ENCODE data around the gene ADAM11.

ADAM11 gene

GRCh38 chr17:44772308-44773045, 13.7 kb downstream of the ADAM11 start:
- Histone ChIP-seq H3K36me3 (ENCODE audit: insufficient read depth, insufficient read length, low read length) (no peaks in the 10 kb centered on the region), H3K4me1 (ENCODE audit: insufficient read depth, insufficient read length) (peaks cover 23% of the 10 kb centered on the region), H3K4me3 (ENCODE audit: insufficient read length, low read depth) (no peak overlapping the region), H3K27me3 (ENCODE audit: insufficient read depth, insufficient read length) (peaks cover 15% of the 10 kb centered on the region), H3K9ac (ENCODE audit: insufficient read length, low read depth) (no peak overlapping the region), H3K9me3 (ENCODE audit: insufficient read depth, low read length) (no peaks in the 10 kb centered on the region)
- no peak for DNase-seq (ENCODE audit: low read depth, low spot score)
- TF ChIP-seq SUZ12 (IDR thresholded peaks at IDR 0.05; ENCODE audit: extremely low read depth, insufficient read depth, insufficient read length) (no peak), YY1 (IDR thresholded peaks at IDR 0.05; ENCODE audit: insufficient read depth, insufficient read length) (no peak)

GRCh38 chr17:44773140-44773539, 14.4 kb downstream of the ADAM11 start:
- no peak for TF ChIP-seq SUZ12 (IDR thresholded peaks at IDR 0.05; ENCODE audit: extremely low read depth, insufficient read depth, insufficient read length)
- peaks cover 16% of the 10 kb centered on the region for H3K4me1 ChIP-seq (ENCODE audit: insufficient read depth, insufficient read length)
- H3K9ac ChIP-seq (ENCODE audit: insufficient read length, low read depth): no peak overlapping the region
- no peaks in the 10 kb centered on the region for H3K36me3 ChIP-seq (ENCODE audit: insufficient read depth, insufficient read length, low read length)
- no peak overlapping the region for H3K4me3 ChIP-seq (ENCODE audit: insufficient read length, low read depth)
- H3K9me3 ChIP-seq (ENCODE audit: insufficient read depth, low read length): no peaks in the 10 kb centered on the region
- DNase-seq (ENCODE audit: low read depth, low spot score): no peak
- H3K27me3 ChIP-seq (ENCODE audit: insufficient read depth, insufficient read length): peaks cover 17% of the 10 kb centered on the region

- Histone ChIP-seq H3K36me3 (ENCODE audit: insufficient read depth, insufficient read length, low read length) (no peaks in the 10 kb centered on the region), H3K4me1 (ENCODE audit: insufficient read depth, insufficient read length) (peaks cover 16% of the 10 kb centered on the region), H3K27me3 (ENCODE audit: insufficient read depth, insufficient read length) (peaks cover 17% of the 10 kb centered on the region), H3K4me3 (ENCODE audit: insufficient read length, low read depth) (peak overlapping the region; percentile 69), H3K9ac (ENCODE audit: insufficient read length, low read depth) (peak overlapping the region; percentile 87), H3K9me3 (ENCODE audit: insufficient read depth, low read length) (no peaks in the 10 kb centered on the region)
- no peak for TF ChIP-seq SUZ12 (IDR thresholded peaks at IDR 0.05; ENCODE audit: extremely low read depth, insufficient read depth, insufficient read length)
- no peak for TF ChIP-seq ZNF274 (IDR thresholded peaks at IDR 0.05; ENCODE audit: low read depth, low read length)
- no peak for TF ChIP-seq YY1 (IDR thresholded peaks at IDR 0.05; ENCODE audit: insufficient read depth, insufficient read length)
- peak; percentile 76 for DNase-seq (ENCODE audit: low read depth, low spot score)
These were observed 15.7 kb downstream of the ADAM11 start for GRCh38 chr17:44774271-44775135.

GRCh38 chr17:44775136-44775837, 16.5 kb downstream of the ADAM11 start:
- Histone ChIP-seq H3K9me3 (ENCODE audit: insufficient read depth, low read length) (no peaks in the 10 kb centered on the region), H3K27me3 (ENCODE audit: insufficient read depth, insufficient read length) (peaks cover 17% of the 10 kb centered on the region), H3K36me3 (ENCODE audit: insufficient read depth, insufficient read length, low read length) (no peaks in the 10 kb centered on the region), H3K4me1 (ENCODE audit: insufficient read depth, insufficient read length) (peaks cover 15% of the 10 kb centered on the region), H3K9ac (ENCODE audit: insufficient read length, low read depth) (peak overlapping the region; percentile 87), H3K4me3 (ENCODE audit: insufficient read length, low read depth) (peak overlapping the region; percentile 69)
- DNase-seq (ENCODE audit: low read depth, low spot score): peak; percentile 95
- TF ChIP-seq YY1 (IDR thresholded peaks at IDR 0.05; ENCODE audit: insufficient read depth, insufficient read length) (peak; percentile 15), ZNF274 (IDR thresholded peaks at IDR 0.05; ENCODE audit: low read depth, low read length) (no peak)

- H3K9me3 ChIP-seq (ENCODE audit: insufficient read depth, low read length): no peaks in the 10 kb centered on the region
- no peaks in the 10 kb centered on the region for H3K36me3 ChIP-seq (ENCODE audit: insufficient read depth, insufficient read length, low read length)
- peak overlapping the region; percentile 33 for H3K4me3 ChIP-seq (ENCODE audit: insufficient read length, low read depth)
- DNase-seq (ENCODE audit: low read depth, low spot score): no peak
- TF ChIP-seq ZNF274 (IDR thresholded peaks at IDR 0.05; ENCODE audit: low read depth, low read length): no peak
- no peak for TF ChIP-seq YY1 (IDR thresholded peaks at IDR 0.05; ENCODE audit: insufficient read depth, insufficient read length)
- H3K27me3 ChIP-seq (ENCODE audit: insufficient read depth, insufficient read length): peaks cover 17% of the 10 kb centered on the region
- peaks cover 17% of the 10 kb centered on the region for H3K4me1 ChIP-seq (ENCODE audit: insufficient read depth, insufficient read length)
- peak overlapping the region; percentile 71 for H3K9ac ChIP-seq (ENCODE audit: insufficient read length, low read depth)
These were observed 17.2 kb downstream of the ADAM11 start for GRCh38 chr17:44775838-44776621.

- H3K4me3 ChIP-seq (ENCODE audit: insufficient read length, low read depth): no peak overlapping the region
- peaks cover 25% of the 10 kb centered on the region for H3K4me1 ChIP-seq (ENCODE audit: insufficient read depth, insufficient read length)
- H3K9me3 ChIP-seq (ENCODE audit: insufficient read depth, low read length): no peaks in the 10 kb centered on the region
- no peaks in the 10 kb centered on the region for H3K36me3 ChIP-seq (ENCODE audit: insufficient read depth, insufficient read length, low read length)
- TF ChIP-seq SUZ12 (IDR thresholded peaks at IDR 0.05; ENCODE audit: extremely low read depth, insufficient read depth, insufficient read length) (no peak), YY1 (IDR thresholded peaks at IDR 0.05; ENCODE audit: insufficient read depth, insufficient read length) (no peak), ZNF274 (IDR thresholded peaks at IDR 0.05; ENCODE audit: low read depth, low read length) (no peak)
- H3K27me3 ChIP-seq (ENCODE audit: insufficient read depth, insufficient read length): peaks cover 17% of the 10 kb centered on the region
- H3K9ac ChIP-seq (ENCODE audit: insufficient read length, low read depth): no peak overlapping the region
- DNase-seq (ENCODE audit: low read depth, low spot score): no peak
These were observed 18.0 kb downstream of the ADAM11 start for GRCh38 chr17:44776628-44777393.
